Endodermal cell (in vitro differentiated cells): ENCODE measurements around the gene ZNF678. TPM values are rescaled to one million over a fixed set of nuclear protein-coding genes. Genes with fewer than 3 reads are reported as not detected.

Experiments
- DNase-seq: peaks from one replicate; pipeline ENCODE4 v3.0.0-alpha.2; 2017
- H3K27ac ChIP-seq: 2 replicates; pipeline ENCODE4 v1.5.1; 2013; ENCODE audit warnings: mild to moderate bottlenecking, low read depth, low read length, moderate library complexity
- H3K27me3 ChIP-seq: 2 replicates; pipeline ENCODE4 v1.6.1; 2013; ENCODE audit warnings: mild to moderate bottlenecking, low read length, moderate library complexity; ENCODE audit not compliant: insufficient read depth, control insufficient read depth, poor library complexity, severe bottlenecking
- H3K36me3 ChIP-seq: 2 replicates; pipeline ENCODE4 v1.7.0; 2013; ENCODE audit warnings: mild to moderate bottlenecking, low read length, moderate library complexity; ENCODE audit not compliant: control insufficient read depth, insufficient read depth
- H3K4me1 ChIP-seq: one replicate; pipeline ENCODE4 v1.7.0; 2013; ENCODE audit warnings: low read length; ENCODE audit not compliant: control insufficient read depth, insufficient read depth
- H3K4me3 ChIP-seq: 2 replicates; pipeline ENCODE4 v1.5.1; 2013; ENCODE audit warnings: mild to moderate bottlenecking, low read length, moderate library complexity
- H3K9ac ChIP-seq: 2 replicates; pipeline ENCODE4 v1.6.1; 2013; ENCODE audit warnings: mild to moderate bottlenecking, low read length, moderate library complexity; ENCODE audit not compliant: poor library complexity, severe bottlenecking; ENCODE audit errors: extremely low read depth
- H3K9me3 ChIP-seq: 2 replicates; pipeline ENCODE4 v1.6.1; 2013; ENCODE audit warnings: mild to moderate bottlenecking, low read length, moderate library complexity; ENCODE audit not compliant: control insufficient read depth
- H3K27ac Mint-ChIP-seq: 2 replicates; pipeline ENCODE4 v1.8.0; 2020; ENCODE audit warnings: mixed read lengths
- H3K27me3 Mint-ChIP-seq: 2 replicates; pipeline ENCODE4 v1.8.0; 2021; ENCODE audit warnings: mild to moderate bottlenecking, mixed read lengths; ENCODE audit not compliant: insufficient read depth
- H3K36me3 Mint-ChIP-seq: 2 replicates; pipeline ENCODE4 v1.8.0; 2020; ENCODE audit warnings: low read depth, mixed read lengths
- H3K4me1 Mint-ChIP-seq: 2 replicates; pipeline ENCODE4 v1.8.0; 2020; ENCODE audit warnings: mixed read lengths
- H3K4me3 Mint-ChIP-seq: 2 replicates; pipeline ENCODE4 v1.8.0; 2020; ENCODE audit warnings: mild to moderate bottlenecking, moderate library complexity, mixed read lengths
- H3K9me3 Mint-ChIP-seq: 2 replicates; pipeline ENCODE4 v1.8.0; 2020; ENCODE audit warnings: mild to moderate bottlenecking, mixed read lengths
- whole genome bisulfite sequencing, 2 experiments: methylation state at CpG; one replicate each; pipeline versions ENCODE4 v1.1.5 to v1.1.7; 2013; ENCODE audit warnings: missing lambda C conversion rate in 2 of 2, mixed read lengths in 1 of 2; ENCODE audit not compliant: insufficient coverage in 1 of 2, insufficient read length in 1 of 2; 5-methylcytosine and 5-hydroxymethylcytosine counted together
- total RNA-seq, 2 donors: library from RNA; stranded (reverse); fragmentation: NEBNext Ultra II Directional in 1 of 2; extraction: Animal tissue kit (Norgen Biotek cat#: 25700) in 1 of 2; gene quantifications; 2 replicates in 1 of 2; 3 replicates in 1 of 2; pipeline ENCODE4 v1.2.1, GENCODE V29; 2021
- TF ChIP-seq, protein P1 (sequence below): fragments of 200-600 bp; sonication (generic); conservative IDR thresholded peaks from 2 replicates; pipeline ENCODE4 v1.5.0; 2021; ENCODE audit warnings: antibody characterized with exemption, mild to moderate bottlenecking

The ZNF678 gene
- total RNA-seq, 2 donors from 2014 or later, result 23.1 to 24.3 TPM

DNA sequence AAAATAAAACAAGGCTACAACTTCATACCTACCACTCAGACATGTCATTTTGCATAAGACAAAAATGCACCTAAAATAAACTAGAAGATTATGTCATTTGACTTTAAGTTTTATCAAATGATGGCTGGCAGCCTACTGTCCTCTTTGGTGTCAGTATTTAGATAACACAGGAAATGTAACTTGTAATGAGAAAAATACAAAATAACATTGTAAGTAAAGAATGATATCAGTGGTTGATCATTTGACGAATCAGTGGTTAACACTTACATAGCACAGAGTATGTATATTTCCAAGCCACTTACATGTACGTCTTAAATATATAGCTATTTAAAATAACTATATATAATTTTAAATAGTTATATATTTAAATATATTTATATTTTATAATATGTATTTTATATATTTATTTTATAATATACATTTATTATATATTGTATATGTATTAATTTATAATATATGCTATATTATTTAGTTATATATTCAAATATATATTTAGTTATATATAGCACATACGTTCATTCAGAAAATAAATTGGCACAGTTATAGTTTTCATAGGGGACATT is 44.1 kb downstream of the ZNF678 start:
- Mint-ChIP-seq H3K4me3 (no peak overlapping the region), H3K9me3 (peaks cover 14% of the 10 kb centered on the region), H3K27ac (no peak overlapping the region), H3K4me1 (no peaks in the 10 kb centered on the region), H3K27me3 (no peaks in the 10 kb centered on the region), H3K36me3 (peaks cover 45% of the 10 kb centered on the region)
- Histone ChIP-seq H3K9me3 (peaks cover 67% of the 10 kb centered on the region), H3K36me3 (peaks cover 20% of the 10 kb centered on the region), H3K4me3 (no peak overlapping the region), H3K27me3 (no peaks in the 10 kb centered on the region), H3K27ac (no peak overlapping the region), H3K9ac (no peak overlapping the region), H3K4me1 (no peaks in the 10 kb centered on the region)
- WGBS, 2 experiments, result no CpG with 5 or more reads among the region's 3 CpGs
- TF ChIP-seq, protein P1, sequence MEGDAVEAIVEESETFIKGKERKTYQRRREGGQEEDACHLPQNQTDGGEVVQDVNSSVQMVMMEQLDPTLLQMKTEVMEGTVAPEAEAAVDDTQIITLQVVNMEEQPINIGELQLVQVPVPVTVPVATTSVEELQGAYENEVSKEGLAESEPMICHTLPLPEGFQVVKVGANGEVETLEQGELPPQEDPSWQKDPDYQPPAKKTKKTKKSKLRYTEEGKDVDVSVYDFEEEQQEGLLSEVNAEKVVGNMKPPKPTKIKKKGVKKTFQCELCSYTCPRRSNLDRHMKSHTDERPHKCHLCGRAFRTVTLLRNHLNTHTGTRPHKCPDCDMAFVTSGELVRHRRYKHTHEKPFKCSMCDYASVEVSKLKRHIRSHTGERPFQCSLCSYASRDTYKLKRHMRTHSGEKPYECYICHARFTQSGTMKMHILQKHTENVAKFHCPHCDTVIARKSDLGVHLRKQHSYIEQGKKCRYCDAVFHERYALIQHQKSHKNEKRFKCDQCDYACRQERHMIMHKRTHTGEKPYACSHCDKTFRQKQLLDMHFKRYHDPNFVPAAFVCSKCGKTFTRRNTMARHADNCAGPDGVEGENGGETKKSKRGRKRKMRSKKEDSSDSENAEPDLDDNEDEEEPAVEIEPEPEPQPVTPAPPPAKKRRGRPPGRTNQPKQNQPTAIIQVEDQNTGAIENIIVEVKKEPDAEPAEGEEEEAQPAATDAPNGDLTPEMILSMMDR, result no peak
- DNase-seq, result no peak

DNA sequence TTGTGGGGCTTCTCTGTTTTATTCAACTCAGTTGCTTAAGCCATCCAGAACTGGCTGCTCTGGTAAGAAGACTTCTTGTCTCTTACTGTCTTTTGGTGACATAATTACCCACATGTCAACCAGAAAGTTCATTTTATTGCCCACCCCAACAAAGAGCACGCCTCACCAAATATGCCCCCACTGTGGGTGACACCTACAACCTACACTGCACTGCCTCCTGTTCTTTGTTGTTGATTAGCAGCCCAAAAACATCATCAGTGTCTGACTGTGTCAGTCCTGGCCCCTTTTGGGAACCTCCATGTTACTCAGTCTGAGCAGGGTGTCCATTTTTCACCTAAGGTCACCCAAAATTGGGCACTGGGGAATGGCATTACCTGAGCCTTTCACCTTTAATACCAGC is 49.3 kb downstream of the ZNF678 start:
- Mint-ChIP-seq H3K27ac (no peak overlapping the region), H3K4me1 (no peaks in the 10 kb centered on the region), H3K9me3 (peaks cover 14% of the 10 kb centered on the region), H3K4me3 (no peak overlapping the region), H3K36me3 (peaks cover 63% of the 10 kb centered on the region), H3K27me3 (no peaks in the 10 kb centered on the region)
- H3K27ac ChIP-seq, result no peak overlapping the region
- no peak for DNase-seq
- H3K4me3 ChIP-seq, result no peak overlapping the region
- peaks cover 25% of the 10 kb centered on the region for H3K36me3 ChIP-seq
- TF ChIP-seq, protein P1, result no peak
- no peak overlapping the region for H3K9ac ChIP-seq
- peaks cover 41% of the 10 kb centered on the region for H3K9me3 ChIP-seq
- H3K27me3 ChIP-seq, result no peaks in the 10 kb centered on the region
- H3K4me1 ChIP-seq, result no peaks in the 10 kb centered on the region
- WGBS, 2 experiments, result 97% methylated on average over 1 of the region's 1 CpG; no CpG with 5 or more reads in 1 of the 2 experiments

DNA sequence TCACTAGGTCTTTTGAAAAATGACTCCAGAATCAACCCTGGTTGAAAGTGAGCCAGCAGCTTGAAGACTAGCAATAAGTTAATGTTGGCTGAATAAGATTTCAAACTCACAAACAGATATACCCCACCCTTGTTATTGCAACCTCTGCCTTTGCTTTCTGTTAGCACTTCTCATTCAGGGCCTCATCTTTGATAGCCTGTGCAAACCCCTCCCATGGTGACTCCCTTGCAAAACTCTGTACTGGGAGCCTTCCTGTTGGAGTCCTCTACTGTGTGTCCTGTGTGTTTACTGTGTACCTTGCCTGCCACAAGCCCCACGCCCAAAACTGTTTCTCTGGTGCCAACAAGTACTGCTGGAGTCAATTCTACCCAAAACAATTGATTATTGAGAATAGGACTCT is 50.2 kb downstream of the ZNF678 start:
- H3K9ac ChIP-seq, result no peak overlapping the region
- Mint-ChIP-seq H3K36me3 (peaks cover 69% of the 10 kb centered on the region), H3K27me3 (no peaks in the 10 kb centered on the region), H3K4me1 (no peaks in the 10 kb centered on the region), H3K27ac (no peak overlapping the region), H3K9me3 (peaks cover 20% of the 10 kb centered on the region), H3K4me3 (no peak overlapping the region)
- peak; percentile 2 for DNase-seq
- no peak overlapping the region for H3K4me3 ChIP-seq
- peaks cover 42% of the 10 kb centered on the region for H3K9me3 ChIP-seq
- TF ChIP-seq, protein P1, result no peak
- H3K36me3 ChIP-seq, result peaks cover 27% of the 10 kb centered on the region
- H3K27ac ChIP-seq, result no peak overlapping the region
- 93% methylated on average over 1 of the region's 1 CpG; no CpG with 5 or more reads in 1 of the 2 experiments for WGBS, 2 experiments
- H3K27me3 ChIP-seq, result no peaks in the 10 kb centered on the region
- H3K4me1 ChIP-seq, result no peaks in the 10 kb centered on the region
